ENCODE data around the gene SLCO3A1.
"Not testable (repeated sequence)": the region's sequence is repeated elsewhere in the genome, so short reads cannot be mapped to it uniquely, and the experiment has no call there.

Gene SLCO3A1

GRCh38 chr15:91942720-91943394 lies 89.3 kb downstream of the SLCO3A1 start:
- DNase-seq = peak in 1 of 2 donors; percentile 18

- DNase-seq = no peak
Observed at GRCh38 chr15:91944331-91944730, 90.8 kb downstream of the SLCO3A1 start.

- no peak for DNase-seq
Observed at GRCh38 chr15:91945385-91945784, 91.9 kb downstream of the SLCO3A1 start.

GRCh38 chr15:91946075-91946474 lies 92.6 kb downstream of the SLCO3A1 start:
- no peak for DNase-seq

- DNase-seq = no peak
Observed at GRCh38 chr15:91946581-91947292, 93.2 kb downstream of the SLCO3A1 start.

GRCh38 chr15:91947293-91947679 lies 93.8 kb downstream of the SLCO3A1 start:
- no peak for DNase-seq

- no peak for DNase-seq
Observed at GRCh38 chr15:91947683-91948608, 94.4 kb downstream of the SLCO3A1 start.

- no peak for DNase-seq
Observed at GRCh38 chr15:91949361-91949760, 95.9 kb downstream of the SLCO3A1 start.

GRCh38 chr15:91950054-91950453 lies 96.5 kb downstream of the SLCO3A1 start:
- no peak for DNase-seq

GRCh38 chr15:91950631-91951329 lies 97.3 kb downstream of the SLCO3A1 start:
- no peak for DNase-seq

GRCh38 chr15:91952216-91952615 lies 98.7 kb downstream of the SLCO3A1 start:
- no peak for DNase-seq

- no peak for DNase-seq
Observed at GRCh38 chr15:91953432-91953831, 99.9 kb downstream of the SLCO3A1 start.

GRCh38 chr15:91954292-91954691 lies 100.8 kb downstream of the SLCO3A1 start:
- no peak for DNase-seq

GRCh38 chr15:91956026-91956723 lies 102.7 kb downstream of the SLCO3A1 start:
- DNase-seq = no peak

- no peak for DNase-seq
Observed at GRCh38 chr15:91961357-91961756, 107.8 kb downstream of the SLCO3A1 start.

GRCh38 chr15:91963747-91964146 lies 110.2 kb downstream of the SLCO3A1 start:
- not testable (repeated sequence) for DNase-seq

GRCh38 chr15:91965501-91966193 lies 112.1 kb downstream of the SLCO3A1 start:
- DNase-seq = no peak

GRCh38 chr15:91966194-91966552 lies 112.7 kb downstream of the SLCO3A1 start:
- DNase-seq = no peak

GRCh38 chr15:91967935-91968606 lies 114.6 kb downstream of the SLCO3A1 start:
- no peak for DNase-seq

- DNase-seq = no peak
Observed at GRCh38 chr15:91968610-91969009, 115.1 kb downstream of the SLCO3A1 start.

- no peak for DNase-seq
Observed at GRCh38 chr15:91970142-91970541, 116.6 kb downstream of the SLCO3A1 start.

Measured in stimulated activated CD4-positive, alpha-beta T cell treated with anti-CD3 and anti-CD28 coated beads, Interleukin-2, amount 100 ng/mL, for 48 hours (primary cell).